SH-SY5Y (cell line): ENCODE results near the gene SIRT7.

Experiments
- GATA2 ChIP-seq: IDR thresholded peaks from 2 replicates; pipeline ENCODE4 v1.6.1; 2011; ENCODE audit warnings: mild to moderate bottlenecking, low read depth, low read length
- GATA3 ChIP-seq: IDR thresholded peaks from 2 replicates; pipeline ENCODE4 v1.6.1; 2011; ENCODE audit warnings: low read depth, mild to moderate bottlenecking, low read length, moderate library complexity

- TF ChIP-seq GATA2 (no peak), GATA3 (no peak)
These were observed 27.3 kb downstream of the SIRT7 start for GRCh38 chr17:81890447-81891302.
